DND-41 (cell line): ENCODE results near the gene MKX.

Experiments used
- ATAC-seq: fragments of 200-7000 bp; cut with Tn5 transposase; 3 replicates; pipeline ENCODE4 v1.9.1; 2021; ENCODE audit warnings: low read depth; ENCODE audit not compliant: insufficient read depth
- DNase-seq: peaks from one replicate; pipeline ENCODE4 v3.0.0-alpha.2; 2020
- H2AFZ ChIP-seq: 2 replicates; pipeline ENCODE4 v1.6.0; 2012; ENCODE audit warnings: low read depth, low read length
- H3K27ac ChIP-seq: 2 replicates; pipeline ENCODE4 v1.5.1; 2012; ENCODE audit warnings: low read length, inconsistent platforms
- H3K27me3 ChIP-seq: fragments of 200-600 bp; sonication (generic); 2 replicates; pipeline ENCODE4 v1.6.0; 2012; ENCODE audit warnings: low read length, mild to moderate bottlenecking, inconsistent platforms; ENCODE audit not compliant: insufficient read depth, poor library complexity
- H3K36me3 ChIP-seq: 2 replicates; pipeline ENCODE4 v1.5.1; 2012; ENCODE audit warnings: low read length, inconsistent platforms; ENCODE audit not compliant: insufficient read depth
- H3K4me1 ChIP-seq: 2 replicates; pipeline ENCODE4 v1.5.1; 2012; ENCODE audit warnings: mild to moderate bottlenecking, low read length; ENCODE audit not compliant: insufficient read depth
- H3K4me2 ChIP-seq: 2 replicates; pipeline ENCODE4 v1.6.0; 2012; ENCODE audit warnings: mild to moderate bottlenecking, moderate library complexity, low read length, inconsistent platforms; ENCODE audit not compliant: insufficient read depth
- H3K4me3 ChIP-seq, 2 experiments: fragments of 200-600 bp in 1 of 2; shearing (Covaris generic) in 1 of 2; 2 replicates each; pipeline ENCODE4 v1.5.1; 2012 to 2016; ENCODE audit warnings: inconsistent platforms in 2 of 2, low read length in 2 of 2, mild to moderate bottlenecking in 2 of 2, low read depth in 1 of 2, moderate library complexity in 1 of 2
- H3K79me2 ChIP-seq: 2 replicates; pipeline ENCODE4 v1.6.0; 2012; ENCODE audit warnings: low read length, inconsistent platforms; ENCODE audit not compliant: insufficient read depth
- H3K9ac ChIP-seq: 2 replicates; pipeline ENCODE4 v1.6.0; 2012; ENCODE audit warnings: low read depth, mild to moderate bottlenecking, inconsistent platforms, low read length, moderate library complexity
- H3K9me3 ChIP-seq: 2 replicates; pipeline ENCODE4 v1.5.1; 2012; ENCODE audit warnings: low read length, moderate library complexity, mild to moderate bottlenecking, inconsistent platforms; ENCODE audit not compliant: insufficient read depth, severe bottlenecking
- H4K20me1 ChIP-seq: 2 replicates; pipeline ENCODE4 v1.6.0; 2012; ENCODE audit warnings: low read length; ENCODE audit not compliant: insufficient read depth
- EZH2 ChIP-seq: IDR thresholded peaks from 3 replicates; pipeline ENCODE4 v1.6.1; 2012; ENCODE audit warnings: borderline replicate concordance, low read depth, mild to moderate bottlenecking, moderate library complexity, low read length, inconsistent platforms; ENCODE audit not compliant: severe bottlenecking
- TF ChIP-seq, protein P1 (sequence below): IDR thresholded peaks from 2 replicates; pipeline ENCODE4 v1.5.1; 2012; ENCODE audit warnings: borderline replicate concordance, low read length, moderate library complexity, mild to moderate bottlenecking; ENCODE audit not compliant: poor library complexity, severe bottlenecking; ENCODE audit errors: extremely low read depth

MKX gene

DNA sequence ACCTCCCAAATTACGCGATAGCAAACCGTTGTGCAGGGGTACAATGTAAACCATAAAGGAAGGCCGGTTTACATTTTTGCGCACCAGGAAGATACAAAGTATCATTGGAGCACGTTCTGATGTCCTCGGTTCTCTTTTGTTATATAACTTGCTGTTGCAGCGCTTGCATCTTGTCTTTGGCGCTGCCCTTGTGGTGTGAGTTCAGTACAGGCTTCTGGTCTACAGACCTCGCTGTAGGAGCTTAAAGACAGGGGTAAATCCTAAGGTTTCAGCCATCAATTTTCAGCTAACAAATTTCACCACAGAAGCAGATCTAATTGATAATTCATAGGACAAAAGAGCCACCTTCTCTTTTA lies 1.5 kb upstream of the MKX start:
- Histone ChIP-seq H3K79me2 (no peaks in the 10 kb centered on the region), H3K27me3 (peaks cover 3% of the 10 kb centered on the region), H3K27ac (no peak overlapping the region), H3K4me3 (no peak overlapping the region), H3K36me3 (no peaks in the 10 kb centered on the region), H3K4me2 (no peak overlapping the region), H2AFZ (no peak overlapping the region), H4K20me1 (no peaks in the 10 kb centered on the region), H3K9ac (no peak overlapping the region), H3K9me3 (peaks cover 17% of the 10 kb centered on the region), H3K4me1 (no peaks in the 10 kb centered on the region)
- TF ChIP-seq, protein P1, sequence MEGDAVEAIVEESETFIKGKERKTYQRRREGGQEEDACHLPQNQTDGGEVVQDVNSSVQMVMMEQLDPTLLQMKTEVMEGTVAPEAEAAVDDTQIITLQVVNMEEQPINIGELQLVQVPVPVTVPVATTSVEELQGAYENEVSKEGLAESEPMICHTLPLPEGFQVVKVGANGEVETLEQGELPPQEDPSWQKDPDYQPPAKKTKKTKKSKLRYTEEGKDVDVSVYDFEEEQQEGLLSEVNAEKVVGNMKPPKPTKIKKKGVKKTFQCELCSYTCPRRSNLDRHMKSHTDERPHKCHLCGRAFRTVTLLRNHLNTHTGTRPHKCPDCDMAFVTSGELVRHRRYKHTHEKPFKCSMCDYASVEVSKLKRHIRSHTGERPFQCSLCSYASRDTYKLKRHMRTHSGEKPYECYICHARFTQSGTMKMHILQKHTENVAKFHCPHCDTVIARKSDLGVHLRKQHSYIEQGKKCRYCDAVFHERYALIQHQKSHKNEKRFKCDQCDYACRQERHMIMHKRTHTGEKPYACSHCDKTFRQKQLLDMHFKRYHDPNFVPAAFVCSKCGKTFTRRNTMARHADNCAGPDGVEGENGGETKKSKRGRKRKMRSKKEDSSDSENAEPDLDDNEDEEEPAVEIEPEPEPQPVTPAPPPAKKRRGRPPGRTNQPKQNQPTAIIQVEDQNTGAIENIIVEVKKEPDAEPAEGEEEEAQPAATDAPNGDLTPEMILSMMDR: no peak
- no peak for TF ChIP-seq EZH2
- ATAC-seq (no peak), DNase-seq (no peak)

DNA sequence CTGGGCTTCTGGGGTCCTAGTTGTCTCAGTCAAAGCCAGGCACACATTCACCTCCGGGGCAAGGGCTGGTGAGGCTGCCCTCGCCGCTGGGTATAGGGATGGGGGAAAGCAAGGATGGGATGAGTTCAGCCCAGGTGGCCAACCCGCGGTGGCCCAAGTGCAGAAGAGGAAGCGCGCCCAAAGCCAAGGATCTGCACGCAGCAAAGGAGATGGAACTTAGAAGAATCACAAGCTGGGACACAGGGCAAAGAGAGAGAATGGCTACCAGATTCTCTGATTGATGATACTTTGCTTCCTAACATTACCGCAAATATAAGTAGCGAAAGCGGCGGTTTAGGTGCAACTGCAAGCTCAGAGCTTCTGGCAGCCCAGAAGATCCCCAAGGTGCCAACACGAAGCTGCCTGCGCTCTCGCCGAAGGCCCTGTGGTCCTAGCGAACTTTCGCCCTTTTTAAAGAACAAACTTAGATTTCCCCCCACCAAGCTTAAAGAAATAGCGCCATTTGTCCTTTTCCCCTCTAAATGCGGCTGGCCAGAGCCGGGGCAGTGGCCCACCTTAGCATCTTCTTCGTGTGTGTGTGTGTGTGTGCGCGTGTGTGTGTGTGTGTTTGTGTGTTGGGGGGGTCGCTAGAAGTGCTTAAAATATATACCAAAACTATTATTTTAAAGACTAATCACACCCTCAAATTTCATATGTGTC lies 927 bp upstream of the MKX start:
- no peak overlapping the region for H3K27ac ChIP-seq
- H3K36me3 ChIP-seq: no peaks in the 10 kb centered on the region
- H3K4me3 ChIP-seq: no peak overlapping the region
- no peak overlapping the region for H3K9ac ChIP-seq
- ATAC-seq (no peak), DNase-seq (no peak)
- peaks cover under 1% of the 10 kb centered on the region for H3K27me3 ChIP-seq
- peaks cover 20% of the 10 kb centered on the region for H3K9me3 ChIP-seq
- no peaks in the 10 kb centered on the region for H3K4me1 ChIP-seq
- no peaks in the 10 kb centered on the region for H3K79me2 ChIP-seq
- no peak overlapping the region for H3K4me2 ChIP-seq
- no peak for TF ChIP-seq EZH2
- TF ChIP-seq, protein P1: no peak
- no peak overlapping the region for H2AFZ ChIP-seq
- no peaks in the 10 kb centered on the region for H4K20me1 ChIP-seq

DNA sequence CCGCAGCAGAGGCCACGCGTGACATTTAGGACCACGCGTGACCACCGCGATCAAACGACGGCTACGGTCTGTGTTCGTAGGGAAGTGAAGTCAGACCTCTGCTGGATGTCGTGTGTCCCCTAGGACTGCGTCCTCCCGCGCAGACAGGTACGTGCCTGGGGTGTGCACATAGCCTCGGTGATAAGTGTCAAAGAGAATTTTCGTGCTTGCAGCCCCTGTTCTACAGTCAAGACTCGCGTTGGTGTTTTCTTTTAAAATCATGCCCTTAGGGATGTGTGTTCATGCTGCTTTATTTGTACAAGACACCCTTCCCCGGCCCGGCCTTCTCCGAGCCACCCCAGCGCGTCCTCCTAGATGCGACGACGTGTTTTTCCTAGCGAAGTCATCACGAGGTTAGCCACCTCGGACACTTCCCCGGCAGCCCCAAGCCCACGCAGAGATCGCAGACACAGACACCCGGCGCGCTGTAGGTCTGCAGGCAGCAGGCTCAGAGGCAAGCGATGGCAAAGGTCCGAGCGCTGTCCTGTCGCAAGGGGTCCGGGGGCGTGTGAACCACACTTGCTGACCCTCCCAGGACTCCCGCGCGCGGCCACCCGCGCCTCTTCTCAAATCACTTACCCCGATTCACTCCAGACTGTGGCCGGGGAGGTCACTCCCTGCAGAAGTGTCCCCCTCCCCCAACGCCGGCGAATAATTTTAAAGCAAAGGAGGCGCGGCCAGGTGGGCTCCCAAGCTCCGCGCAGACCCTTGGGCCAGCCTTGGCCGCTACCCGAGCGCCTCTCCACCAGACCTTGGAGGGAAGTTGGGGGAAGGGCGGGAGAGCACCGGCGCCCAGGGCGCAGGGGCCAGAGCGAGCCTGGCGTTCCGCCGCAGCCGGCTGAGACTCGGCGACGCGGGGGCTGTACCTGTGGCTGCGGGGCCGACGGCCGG lies 552 bp downstream of the MKX start:
- Histone ChIP-seq H3K79me2 (no peaks in the 10 kb centered on the region), H3K4me3 (no peak overlapping the region), H3K4me2 (no peak overlapping the region), H3K4me1 (no peaks in the 10 kb centered on the region), H3K9ac (no peak overlapping the region), H3K9me3 (peaks cover 22% of the 10 kb centered on the region), H3K27me3 (no peaks in the 10 kb centered on the region), H3K27ac (no peak overlapping the region), H2AFZ (no peak overlapping the region), H4K20me1 (no peaks in the 10 kb centered on the region), H3K36me3 (no peaks in the 10 kb centered on the region)
- TF ChIP-seq, protein P1: no peak
- no peak for TF ChIP-seq EZH2
- ATAC-seq (no peak), DNase-seq (no peak)
